Kasumi-1 (cell line): ENCODE measurements around the gene FAM228B.
"Not testable (repeated sequence)": the region's sequence is repeated elsewhere in the genome, so short reads cannot be mapped to it uniquely, and the experiment has no call there.

Experiments
- DNase-seq, 2 experiments: peaks; one replicate each; lab custom pipeline; 2025; lab: John Stamatoyannopoulos, UW

Gene FAM228B

DNA sequence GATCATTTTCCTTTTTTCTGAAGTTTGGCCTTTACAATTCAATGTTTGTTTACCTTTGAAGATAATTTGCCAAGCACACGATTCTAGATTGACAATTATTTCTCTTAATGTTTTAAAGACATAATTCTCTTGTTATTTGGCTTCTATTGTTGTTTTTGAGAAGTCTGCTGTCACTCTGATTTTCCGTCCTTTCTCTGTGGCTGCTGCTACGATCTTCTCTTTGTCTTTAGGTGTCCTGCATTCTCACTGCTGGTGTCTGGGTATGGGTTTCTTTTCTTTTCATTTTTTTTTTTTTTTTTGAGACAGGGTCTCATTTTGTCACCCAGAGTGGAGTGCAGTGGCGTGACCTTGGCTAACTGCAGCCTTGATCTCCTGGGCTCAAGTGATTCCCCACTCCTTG is 36.4 kb downstream of the FAM228B start:
- no peak for DNase-seq

DNA sequence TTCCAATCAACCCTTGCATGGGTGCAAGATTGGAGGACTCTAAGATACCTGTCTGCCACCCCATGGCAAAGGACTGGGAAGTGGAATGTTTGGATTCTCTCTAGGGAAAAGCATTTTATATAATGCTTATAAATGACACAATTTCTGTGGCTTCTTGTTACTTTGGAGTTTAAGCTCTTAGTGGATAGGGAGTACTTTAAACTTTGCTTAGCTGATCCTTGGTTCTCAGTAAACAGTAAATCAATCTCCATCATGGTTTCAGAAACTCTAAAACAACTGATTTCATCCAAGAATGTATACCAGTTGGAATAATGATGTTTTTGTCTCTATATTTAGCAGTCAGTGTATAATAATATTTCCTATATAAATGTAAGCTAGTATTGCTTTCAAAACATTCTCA is 37.5 kb downstream of the FAM228B start:
- DNase-seq = no peak

GRCh38 chr2:24162494-24162893 is 39.2 kb downstream of the FAM228B start:
- DNase-seq = no peak

- no peak for DNase-seq
Observed at GRCh38 chr2:24163186-24163585, 39.9 kb downstream of the FAM228B start.

- DNase-seq = no peak
Observed at GRCh38 chr2:24163601-24164000, 40.3 kb downstream of the FAM228B start.

- DNase-seq = peak; percentile 18 to 41
Observed at GRCh38 chr2:24164416-24164973, 41.2 kb downstream of the FAM228B start.

DNA sequence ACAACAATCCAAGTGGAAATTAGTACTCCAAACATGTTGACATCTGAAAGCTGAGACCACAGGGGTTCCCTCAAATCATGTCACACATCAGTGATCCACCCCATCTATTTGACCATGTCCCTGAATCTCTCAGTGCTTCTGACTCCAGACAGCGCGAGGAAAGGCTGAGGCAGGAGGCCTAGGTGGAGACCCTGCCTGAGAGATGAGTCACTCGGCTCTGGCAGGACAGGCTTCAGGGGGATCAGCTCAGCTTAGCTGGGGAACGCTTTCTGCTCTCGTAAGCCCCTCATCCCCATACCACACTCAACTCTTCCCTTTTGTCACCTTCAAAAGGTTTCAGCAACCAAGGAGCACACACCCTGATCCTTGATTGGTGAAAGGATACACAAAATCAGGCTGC is 45.8 kb downstream of the FAM228B start:
- no peak for DNase-seq

- no peak for DNase-seq
Observed at GRCh38 chr2:24174851-24175277, 51.6 kb downstream of the FAM228B start, which contains the start of gene FAM228A. TSS of gene FAM228A (plus strand) at chr2:24175053. CDS start at chr2:24175481, 428 bp downstream.

DNA sequence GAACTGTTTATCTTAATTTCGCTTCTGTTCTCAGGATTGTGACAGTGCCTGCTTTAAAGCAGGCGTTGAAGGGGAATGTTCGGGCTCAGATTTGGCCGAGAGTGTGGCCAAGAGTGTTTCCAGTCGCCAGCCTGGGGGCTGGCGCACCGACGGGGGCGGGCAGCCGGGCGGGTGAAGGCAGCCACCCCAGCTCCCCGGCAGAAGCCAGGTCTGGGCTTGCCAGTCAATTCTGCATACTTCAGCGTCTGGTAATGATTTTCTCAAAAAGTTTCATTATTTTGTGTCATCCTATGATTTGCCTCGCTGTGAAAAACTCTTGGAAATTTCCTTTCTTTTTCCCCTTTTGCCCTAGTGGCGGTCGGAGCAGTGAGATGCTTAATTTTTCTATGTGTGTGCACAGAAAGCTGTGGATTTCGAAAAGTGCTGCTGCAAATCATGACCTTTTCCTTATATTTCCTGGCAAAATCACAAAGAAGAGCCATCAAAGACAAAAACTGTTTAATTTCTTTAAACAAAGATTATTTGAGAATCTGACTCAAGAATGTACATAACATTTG is 52.4 kb downstream of the FAM228B start:
- no peak for DNase-seq

DNA sequence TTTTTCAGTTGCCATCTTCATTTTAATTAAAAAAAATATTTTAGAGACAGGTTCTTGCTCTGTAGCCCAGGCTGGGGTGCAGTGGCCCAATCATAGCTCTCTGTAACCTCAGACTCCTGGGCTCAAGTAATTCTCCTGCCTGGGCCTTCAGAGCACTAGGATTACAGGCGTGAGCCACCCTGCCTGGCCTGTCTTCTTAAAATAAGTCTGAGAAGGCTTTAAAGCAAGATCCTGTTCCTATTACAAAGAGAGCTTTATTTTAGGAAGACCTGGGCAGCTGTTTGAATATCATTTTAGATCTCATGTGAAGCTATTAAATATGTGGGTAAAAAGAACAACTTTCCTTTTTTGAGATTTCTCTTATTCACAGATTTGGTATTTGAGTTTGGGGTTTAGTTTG is 53.1 kb downstream of the FAM228B start:
- DNase-seq = no peak

DNA sequence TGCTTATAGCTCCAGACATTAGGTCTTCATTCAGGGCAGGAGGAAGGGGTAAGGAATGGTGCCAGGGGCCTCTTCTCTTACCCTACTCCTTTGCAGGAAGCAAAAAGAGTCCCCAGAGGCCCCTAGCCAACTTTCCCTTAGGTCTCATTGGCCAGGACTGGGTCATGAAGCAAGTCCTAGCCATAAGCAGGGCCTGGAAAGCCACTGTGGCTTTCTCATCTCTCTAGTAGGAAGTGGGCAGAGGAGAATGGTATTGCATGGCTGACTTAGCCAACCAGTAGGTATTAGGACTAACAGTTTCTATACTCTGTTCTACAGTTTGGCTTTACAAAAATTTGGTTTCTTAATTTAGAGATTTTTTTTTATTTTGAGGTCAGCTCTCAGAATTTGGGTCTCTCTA is 56.4 kb downstream of the FAM228B start:
- peak; percentile 40 to 56 for DNase-seq

DNA sequence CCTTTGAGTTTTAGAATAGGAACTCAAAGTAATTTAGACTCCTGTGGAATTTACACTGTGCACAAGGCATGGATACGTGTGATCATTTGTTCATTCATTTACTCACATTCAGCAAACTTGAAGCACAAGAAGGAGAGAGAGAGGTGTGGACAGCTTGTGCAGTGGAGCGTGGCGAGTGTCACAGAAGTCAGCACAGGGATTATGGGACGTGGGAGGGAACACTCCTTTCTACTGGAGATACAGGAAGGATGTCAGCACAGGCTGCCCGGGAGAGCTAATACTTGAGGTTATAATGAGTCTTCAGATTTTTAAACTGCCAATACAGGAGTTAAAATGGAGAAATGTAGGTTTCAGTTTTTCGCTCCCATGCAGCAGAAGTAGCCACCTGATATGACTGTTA is 58.6 kb downstream of the FAM228B start:
- peak; percentile 9 to 29 for DNase-seq

- DNase-seq = no peak
Observed at GRCh38 chr2:24182507-24182906, 59.2 kb downstream of the FAM228B start.

GRCh38 chr2:24183366-24184069 is 60.2 kb downstream of the FAM228B start:
- no peak for DNase-seq

GRCh38 chr2:24189551-24189950 is 66.3 kb downstream of the FAM228B start:
- no peak for DNase-seq

DNA sequence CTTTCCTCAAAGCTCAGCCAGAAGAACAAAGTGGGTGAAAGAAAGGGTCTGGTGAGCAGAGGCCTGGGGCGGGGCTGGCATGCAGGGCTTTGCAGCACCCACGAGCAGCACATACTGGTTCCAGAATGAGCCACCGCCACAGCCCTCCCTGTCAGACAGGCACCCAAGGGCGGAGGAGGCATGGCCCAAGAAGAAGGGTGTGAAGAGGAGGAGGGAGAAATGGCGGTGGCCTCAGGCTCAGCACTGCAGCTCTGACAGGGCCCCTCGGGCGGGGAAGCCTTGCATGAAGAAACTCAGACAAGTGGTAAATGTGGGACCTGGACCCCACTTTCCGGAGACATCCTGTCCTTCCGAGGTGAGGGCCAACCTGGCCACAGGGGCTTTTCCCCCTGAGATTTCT is 67.2 kb downstream of the FAM228B start:
- no peak for DNase-seq

DNA sequence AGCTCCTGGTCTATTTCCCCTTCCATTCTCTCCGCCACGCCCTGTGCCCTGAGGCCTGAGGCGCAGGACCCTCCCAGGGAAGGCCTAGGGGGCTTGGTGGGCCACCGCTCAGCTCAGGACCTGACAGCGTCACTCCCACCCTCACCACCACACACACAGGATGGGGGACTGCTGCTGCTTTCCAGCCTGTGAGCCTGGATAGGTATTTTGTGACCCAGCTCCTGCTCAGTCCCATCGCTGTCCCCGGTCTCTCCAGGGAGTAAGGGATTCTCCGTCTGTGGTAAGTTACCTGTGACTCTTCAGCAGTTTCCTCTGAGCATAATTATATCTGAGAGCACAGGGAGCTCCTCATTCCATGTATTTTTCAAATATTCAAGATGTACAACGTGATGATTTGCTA is 67.9 kb downstream of the FAM228B start:
- DNase-seq = no peak

- DNase-seq = no peak
Observed at GRCh38 chr2:24191848-24192247, 68.6 kb downstream of the FAM228B start.

- not testable (repeated sequence) for DNase-seq
Observed at GRCh38 chr2:24197213-24197612, 73.9 kb downstream of the FAM228B start.

- DNase-seq = no peak
Observed at GRCh38 chr2:24199968-24200590, 76.8 kb downstream of the FAM228B start.

- DNase-seq = no peak
Observed at GRCh38 chr2:24200799-24201198, 77.5 kb downstream of the FAM228B start.

DNA sequence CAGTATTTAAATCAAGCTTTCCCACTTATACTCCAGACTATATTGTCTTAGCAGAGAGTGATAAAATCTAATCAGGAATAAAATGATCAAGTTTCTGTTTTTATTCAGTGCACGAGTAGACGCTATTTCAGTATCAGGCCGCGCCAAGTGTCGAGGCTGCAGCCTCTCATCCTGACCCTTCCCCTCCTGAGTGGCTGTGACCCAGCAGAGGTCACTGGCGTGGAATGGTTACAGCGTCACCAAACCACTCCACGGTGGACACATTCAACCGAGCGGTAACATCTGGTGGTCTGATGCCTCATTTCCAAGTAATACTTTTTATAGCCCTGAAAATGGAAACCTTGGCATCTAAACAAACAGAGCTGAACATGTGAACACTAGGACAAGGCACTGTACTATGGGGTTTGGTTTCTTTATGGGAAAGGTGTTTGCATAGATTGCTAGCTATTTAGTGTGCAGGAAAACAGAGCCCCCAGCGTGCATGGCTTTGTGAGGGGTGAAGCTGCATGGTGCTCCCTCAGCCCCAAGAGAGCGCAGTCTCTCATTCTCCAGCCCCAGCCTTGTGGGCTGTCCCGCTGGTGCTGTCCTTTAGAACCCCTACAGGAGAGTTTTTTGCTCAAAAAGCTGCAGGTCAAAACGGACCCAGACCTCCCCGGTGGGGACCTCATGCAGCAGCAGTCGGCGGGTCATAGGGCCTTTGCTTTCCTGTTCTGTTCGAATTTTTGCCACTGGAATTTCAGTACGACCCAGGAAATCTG is 79.9 kb downstream of the FAM228B start:
- DNase-seq = no peak
